ENCODE results near the gene ATOSB.

- no peak for TF ChIP-seq CTCF (IDR thresholded peaks at IDR 0.05; ENCODE audit: low read length)
- TF ChIP-seq EZH2 (IDR thresholded peaks at IDR 0.05; ENCODE audit: borderline replicate concordance, low read length), result no peak
These were observed 11.9 kb downstream of the ATOSB start for GRCh38 chr9:35103660-35104191.

All from OCI-LY1 (cell line).